Heart left ventricle (tissue), 13 donors: Measurements from ENCODE around the gene TNFSF15.

Source experiments
- CTCF ChIP-seq, 12 donors: fragments of 200-600 bp; sonication (generic) in 4 of 12; IDR thresholded peaks; one replicate each; pipeline versions ENCODE4 v1.5.0 to v1.8.0; 2018 to 2022; ENCODE audit warnings: antibody characterized with exemption in 12 of 12, mild to moderate bottlenecking in 5 of 12
- POLR2A ChIP-seq, 2 donors: fragments of 450-650 bp; IDR thresholded peaks; one replicate each; pipeline ENCODE4 v1.6.1; 2017; ENCODE audit warnings: antibody characterized with exemption in 2 of 2, mild to moderate bottlenecking in 2 of 2, moderate library complexity in 2 of 2
- donor health status: ischemic (EF 13 %, LVEDD 7.1; RV severe dilation, severe dysfunction).
- donor health status: DM: no; HTN: yes; CAD: no.
- donor health status: DM: no; HTN: no; CAD: no.
- donor health status: ischemic (EF 25% LVEDD 6.9; RV normal size, moderate dysfunction).
- donor health status: ischemic (EF 25% LVEDD 5.7; RV mildly dilated, moderate dysfunction).
- donor health status: ischemic (EF 35%, LVEDD 5.7; RV mildly dilated, moderate dysfunction).
- donor health status: nonischemic (EF 11% LVEDD 7.7; RV severe dilation, severe dysfunction).
- donor health status: DM: yes; HTN: yes; CAD: no.
- donor health status: PGD.
- donor health status: ischemic (EF 29% LVEDD 5.4; RV normal size, mild dysfunction).
- donor health status: nonischemic (EF 23%, LVEDD 6.1; RV moderate dilation, normal function).

- TF ChIP-seq CTCF (IDR thresholded peaks at IDR 0.05) (no peak), POLR2A (IDR thresholded peaks at IDR 0.05) (no peak)
These were observed 46.1 kb downstream of the TNFSF15 start for GRCh38 chr9:114759512-114760341.
